ENCODE data around the gene RIPK4. TPM values are rescaled to one million over a fixed set of nuclear protein-coding genes. Genes with fewer than 3 reads are reported as not detected.

The RIPK4 gene
- total and polyA plus RNA-seq, 2 of the 13 experiments (the other 11 are each of a cell fraction or from before 2014, with no cell fraction given), result 3.1 to 4.9 TPM

DNA sequence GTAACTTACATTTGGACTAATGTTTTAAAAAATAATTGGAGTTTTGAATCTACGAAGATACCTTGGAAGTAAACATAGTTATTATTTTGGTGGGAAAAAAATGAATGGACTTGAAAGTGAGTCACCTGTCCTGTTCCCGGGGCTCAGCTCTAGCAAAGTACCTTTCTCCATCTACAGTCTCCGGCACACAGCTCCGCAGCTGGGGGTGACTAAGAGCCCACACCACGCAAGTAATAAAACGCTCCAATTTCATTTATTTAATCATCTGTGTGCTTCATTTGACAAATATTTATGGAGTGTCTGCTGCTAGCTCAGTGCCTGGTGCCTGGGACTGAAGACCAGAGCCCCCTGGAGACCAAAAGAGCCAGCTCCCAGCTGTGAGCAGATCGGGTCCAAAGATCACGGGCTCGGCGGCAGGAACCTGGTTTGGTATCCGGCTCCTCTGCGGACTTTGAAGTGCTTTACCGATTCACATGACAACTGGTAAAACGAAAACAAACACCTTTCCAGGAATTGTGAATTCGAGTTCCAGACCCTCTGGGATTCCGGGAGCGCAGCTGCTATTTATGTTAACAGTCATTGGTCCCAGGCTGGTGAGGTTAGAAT lies 1.7 kb upstream of the RIPK4 start (continued):
- no peak for TF ChIP-seq FUBP1 (CRISPR knock-in tag; IDR thresholded peaks at IDR 0.05; ENCODE audit: borderline replicate concordance)
- peak; percentile 93 for TF ChIP-seq RXRB (CRISPR knock-in tag; IDR thresholded peaks at IDR 0.05; ENCODE audit: borderline replicate concordance)
- TF ChIP-seq, protein P1, sequence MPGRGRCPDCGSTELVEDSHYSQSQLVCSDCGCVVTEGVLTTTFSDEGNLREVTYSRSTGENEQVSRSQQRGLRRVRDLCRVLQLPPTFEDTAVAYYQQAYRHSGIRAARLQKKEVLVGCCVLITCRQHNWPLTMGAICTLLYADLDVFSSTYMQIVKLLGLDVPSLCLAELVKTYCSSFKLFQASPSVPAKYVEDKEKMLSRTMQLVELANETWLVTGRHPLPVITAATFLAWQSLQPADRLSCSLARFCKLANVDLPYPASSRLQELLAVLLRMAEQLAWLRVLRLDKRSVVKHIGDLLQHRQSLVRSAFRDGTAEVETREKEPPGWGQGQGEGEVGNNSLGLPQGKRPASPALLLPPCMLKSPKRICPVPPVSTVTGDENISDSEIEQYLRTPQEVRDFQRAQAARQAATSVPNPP (CRISPR knock-in tag; IDR thresholded peaks at IDR 0.05), result no peak
- TF ChIP-seq PHF8 (CRISPR knock-in tag; IDR thresholded peaks at IDR 0.05), result no peak
- no peak for TF ChIP-seq ZNF564 (CRISPR knock-in tag; IDR thresholded peaks at IDR 0.05)
- TF ChIP-seq ZNF121 (CRISPR knock-in tag; IDR thresholded peaks at IDR 0.05), result no peak
- TF ChIP-seq MATR3 (CRISPR knock-in tag; IDR thresholded peaks at IDR 0.05), result no peak
- peak; percentile 59 for TF ChIP-seq ZMYM4 (CRISPR knock-in tag; IDR thresholded peaks at IDR 0.05)
- TF ChIP-seq, protein P2, sequence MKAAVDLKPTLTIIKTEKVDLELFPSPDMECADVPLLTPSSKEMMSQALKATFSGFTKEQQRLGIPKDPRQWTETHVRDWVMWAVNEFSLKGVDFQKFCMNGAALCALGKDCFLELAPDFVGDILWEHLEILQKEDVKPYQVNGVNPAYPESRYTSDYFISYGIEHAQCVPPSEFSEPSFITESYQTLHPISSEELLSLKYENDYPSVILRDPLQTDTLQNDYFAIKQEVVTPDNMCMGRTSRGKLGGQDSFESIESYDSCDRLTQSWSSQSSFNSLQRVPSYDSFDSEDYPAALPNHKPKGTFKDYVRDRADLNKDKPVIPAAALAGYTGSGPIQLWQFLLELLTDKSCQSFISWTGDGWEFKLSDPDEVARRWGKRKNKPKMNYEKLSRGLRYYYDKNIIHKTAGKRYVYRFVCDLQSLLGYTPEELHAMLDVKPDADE (CRISPR knock-in tag; IDR thresholded peaks at IDR 0.05), result no peak
- TF ChIP-seq ZNF367 (CRISPR knock-in tag; IDR thresholded peaks at IDR 0.05; ENCODE audit: borderline replicate concordance), result no peak
- no peak for TF ChIP-seq ZNF18 (CRISPR knock-in tag; IDR thresholded peaks at IDR 0.05; ENCODE audit: insufficient replicate concordance)
- TF ChIP-seq ZNF878 (CRISPR knock-in tag; IDR thresholded peaks at IDR 0.05), result 0 out of 2 replicates have a peak, but pooled peaks have one; percentile 49
- peak; percentile 90 for TF ChIP-seq RARA (CRISPR knock-in tag; IDR thresholded peaks at IDR 0.05)
- no peak for TF ChIP-seq ZNF256 (CRISPR knock-in tag; conservative IDR thresholded peaks at IDR 0.05)
- TF ChIP-seq ZBTB10 (CRISPR knock-in tag; IDR thresholded peaks at IDR 0.05; ENCODE audit: borderline replicate concordance), result 0 out of 2 replicates have a peak, but pooled peaks have one; percentile 17
- TF ChIP-seq ZFYVE20 (CRISPR knock-in tag; IDR thresholded peaks at IDR 0.05; ENCODE audit: borderline replicate concordance, low read depth), result no peak
- no peak for TF ChIP-seq CCDC6 (CRISPR knock-in tag; IDR thresholded peaks at IDR 0.05)
- TF ChIP-seq XBP1 (CRISPR knock-in tag; IDR thresholded peaks at IDR 0.05), result no peak
- TF ChIP-seq CCAR2 (optimal IDR thresholded peaks at IDR 0.05; ENCODE audit: low read depth, low read length), result no peak
- TF ChIP-seq ATF7-NPFF (CRISPR knock-in tag; IDR thresholded peaks at IDR 0.05; ENCODE audit: low read depth), result no peak
